ENCODE results near the gene MAP3K7.

- no peak for TF ChIP-seq CTCF (IDR thresholded peaks at IDR 0.05)
- TF ChIP-seq POLR2A (IDR thresholded peaks at IDR 0.05), result no peak
These were observed 10.2 kb upstream of the MAP3K7 start for GRCh38 chr6:90596967-90597539.
